Posterior vena cava (tissue), 2 donors: Measurements from ENCODE around the gene UPK3BL2. TPM values are rescaled to one million over a fixed set of nuclear protein-coding genes. Genes with fewer than 3 reads are reported as not detected.
"Not testable (repeated sequence)": the region's sequence is repeated elsewhere in the genome, so short reads cannot be mapped to it uniquely, and the experiment has no call there.

Experiments
- DNase-seq: peaks from one replicate; pipeline ENCODE4 v3.0.0-alpha.2; 2020; ENCODE audit warnings: low spot score
- intact Hi-C, 2 donors: fragments of 100-400 bp; cut with DNase I; formaldehyde crosslinking; loops; one replicate each; pipeline versions ENCODE4 v1.14.1 to v1.14.2; 2022 to 2023
- long read RNA-seq, 2 donors: library from polyadenylated mRNA; unstranded; transcript quantifications; one replicate each; pipeline ENCODE4 v2.0.0, GENCODE V29; 2020 to 2021
- total RNA-seq, 2 donors: library from RNA; stranded (reverse); fragmentation: NEBNext Ultra II Directional; extraction: Animal tissue kit (Norgen Biotek cat#: 25700); gene quantifications; one replicate each; pipeline ENCODE4 v1.2.1, GENCODE V29; 2021
- donor health status: DM: yes; HTN: yes; CAD: no.
- donor health status: DM: yes; HTN: yes; CAD: no.

UPK3BL2 gene, protein sequence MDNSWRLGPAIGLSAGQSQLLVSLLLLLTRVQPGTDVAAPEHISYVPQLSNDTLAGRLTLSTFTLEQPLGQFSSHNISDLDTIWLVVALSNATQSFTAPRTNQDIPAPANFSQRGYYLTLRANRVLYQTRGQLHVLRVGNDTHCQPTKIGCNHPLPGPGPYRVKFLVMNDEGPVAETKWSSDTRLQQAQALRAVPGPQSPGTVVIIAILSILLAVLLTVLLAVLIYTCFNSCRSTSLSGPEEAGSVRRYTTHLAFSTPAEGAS
- 10 to 100 TPM in 1 of 2 donors, 1 to 10 TPM in 1; 9.8 to 13.7 TPM for total RNA-seq
- long read RNA-seq, donor 1, result 0 reads
- long read RNA-seq, donor 2, partial matches to known transcripts, result 0 of 1 reads
- long read RNA-seq, donor 2, other reads (novel, unspliced or antisense), result 0 of 1 reads

DNA sequence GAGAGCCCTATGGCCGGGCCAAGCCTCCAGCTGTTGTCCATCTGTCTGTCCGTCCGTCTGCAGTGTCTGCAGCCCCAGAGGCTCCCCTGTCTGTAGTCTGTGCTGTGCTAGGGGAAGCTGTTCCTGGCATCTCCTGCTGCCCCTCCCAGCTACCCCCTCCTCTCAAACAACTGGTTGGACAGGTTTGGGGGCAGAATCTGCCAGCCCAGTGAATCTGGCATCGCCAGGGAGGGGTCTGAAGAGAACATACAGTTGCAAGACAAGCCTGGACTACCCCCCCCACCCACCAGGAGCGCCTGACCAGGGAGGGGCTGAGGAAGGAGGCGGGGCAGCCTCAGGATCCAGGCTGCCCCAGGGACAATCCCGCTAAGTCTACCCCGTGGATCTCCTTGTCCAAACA is at the start of gene UPK3BL2:
Gene UPK3BL2, minus strand, starts transcription at position 101 of the 400 bp plus-strand sequence. Its CDS starts 60 bp downstream, at position 41.
- intact Hi-C loops, DNase-seq: not testable (repeated sequence)

DNA sequence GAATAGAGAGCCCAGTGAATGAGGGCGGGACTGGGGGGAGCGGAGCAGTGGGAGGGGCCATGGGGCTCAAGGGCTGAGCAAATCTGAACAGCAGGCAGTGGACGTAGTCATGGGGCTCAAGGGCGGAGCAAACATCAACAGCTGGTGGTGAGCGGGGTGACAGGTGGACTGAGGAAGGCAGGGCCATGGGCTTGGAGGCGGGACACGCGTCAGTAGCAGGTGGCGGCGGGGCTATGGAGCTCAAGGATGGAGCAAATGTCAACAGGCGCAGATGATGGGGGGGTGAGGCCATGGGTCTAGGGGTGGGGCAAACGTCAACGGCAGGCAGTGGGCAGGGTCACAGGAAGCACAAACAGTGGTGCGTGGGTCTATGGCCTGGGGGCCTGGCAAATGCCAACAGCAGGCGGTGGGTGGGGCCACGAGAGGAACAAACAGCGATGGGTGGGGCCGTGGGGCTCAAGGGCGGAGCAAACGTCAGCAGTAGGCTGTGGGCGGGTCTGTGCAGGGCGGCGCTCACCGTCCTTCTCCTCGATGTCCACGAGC is 49.1 kb upstream of the UPK3BL2 start:
- intact Hi-C loops, result not testable (repeated sequence)
- peak; percentile 59 for DNase-seq

DNA sequence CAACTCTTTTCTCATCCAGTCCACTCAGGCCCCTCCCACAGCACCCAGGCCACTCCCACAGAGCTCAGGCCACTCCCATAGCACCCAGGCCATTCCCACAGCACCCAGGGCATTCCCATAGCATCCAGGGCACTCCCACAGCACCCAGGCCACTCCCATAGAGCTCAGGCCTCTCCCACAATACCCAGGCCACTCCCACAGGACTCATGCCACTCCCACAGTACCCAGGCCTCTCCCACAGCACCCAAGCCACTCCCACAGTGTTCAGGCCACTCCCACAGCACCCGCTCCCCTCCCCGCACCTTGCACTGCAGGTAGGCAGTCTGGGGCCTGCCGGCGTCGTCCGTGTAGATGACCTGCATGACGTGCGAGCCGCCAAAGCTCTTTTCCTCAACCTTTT is 46.4 kb upstream of the UPK3BL2 start:
- DNase-seq, intact Hi-C loops: not testable (repeated sequence)

DNA sequence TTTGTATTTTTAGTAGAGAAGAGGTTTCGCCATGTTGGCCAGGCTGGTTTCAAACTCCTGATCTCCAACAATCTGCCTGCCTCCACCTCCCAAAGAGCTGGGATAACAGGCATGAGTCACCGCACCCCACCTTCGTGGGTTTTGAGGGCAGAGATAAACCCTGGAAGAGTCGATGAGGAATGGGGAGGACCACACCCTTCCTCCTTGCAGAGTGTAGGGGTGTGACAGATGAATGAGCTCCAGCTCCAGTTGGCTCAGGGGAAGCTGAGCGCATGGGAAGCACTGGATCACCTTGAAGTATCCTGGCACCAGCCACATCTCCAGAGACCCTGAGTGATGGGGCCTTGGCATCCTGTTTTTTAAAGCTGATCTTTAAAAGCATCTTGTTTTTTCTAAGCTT is 40.0 kb upstream of the UPK3BL2 start:
- intact Hi-C loops, DNase-seq: not testable (repeated sequence)

DNA sequence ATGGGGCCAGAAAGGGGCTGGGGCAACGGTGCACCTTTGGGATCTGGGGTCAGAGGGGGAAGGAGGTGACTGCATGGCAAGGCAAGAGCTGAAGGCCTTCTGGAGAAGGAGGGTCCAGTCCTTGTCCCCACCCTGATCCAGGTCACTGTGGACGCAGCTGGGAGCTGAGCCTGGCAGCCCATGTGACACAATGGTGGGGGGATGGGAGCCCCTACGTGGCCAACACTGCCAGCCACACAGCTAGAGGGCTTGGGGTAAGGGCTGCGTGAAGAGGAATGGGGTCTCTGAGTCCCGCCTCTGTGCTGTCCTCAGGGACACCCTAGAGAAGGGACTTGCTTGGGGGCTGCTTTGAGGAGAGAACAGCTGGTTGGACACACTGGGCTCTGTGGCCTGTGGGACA is 38.2 kb upstream of the UPK3BL2 start:
- intact Hi-C loops, DNase-seq: not testable (repeated sequence)

DNA sequence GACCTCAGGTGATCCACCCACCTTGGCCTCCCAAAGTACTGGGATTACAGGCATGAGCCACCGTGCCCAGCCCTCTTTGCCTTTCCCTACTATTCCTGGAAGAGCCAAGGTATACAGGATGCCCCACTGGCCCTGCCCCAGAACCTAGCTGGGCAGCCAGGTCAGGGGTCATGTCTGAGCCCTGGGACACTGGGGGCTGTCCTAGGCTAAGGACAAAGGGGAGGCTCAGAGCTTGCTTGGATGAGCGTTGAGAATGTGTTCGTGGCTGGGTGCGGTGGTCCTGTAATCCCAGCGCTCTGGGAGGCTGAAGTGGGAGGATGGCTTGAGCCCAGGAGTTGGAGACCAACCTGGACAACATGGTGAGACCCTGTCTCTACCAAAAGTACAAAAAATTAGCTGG is 35.0 kb upstream of the UPK3BL2 start:
- DNase-seq, result peak; percentile 70
- intact Hi-C loops, result not testable (repeated sequence)

DNA sequence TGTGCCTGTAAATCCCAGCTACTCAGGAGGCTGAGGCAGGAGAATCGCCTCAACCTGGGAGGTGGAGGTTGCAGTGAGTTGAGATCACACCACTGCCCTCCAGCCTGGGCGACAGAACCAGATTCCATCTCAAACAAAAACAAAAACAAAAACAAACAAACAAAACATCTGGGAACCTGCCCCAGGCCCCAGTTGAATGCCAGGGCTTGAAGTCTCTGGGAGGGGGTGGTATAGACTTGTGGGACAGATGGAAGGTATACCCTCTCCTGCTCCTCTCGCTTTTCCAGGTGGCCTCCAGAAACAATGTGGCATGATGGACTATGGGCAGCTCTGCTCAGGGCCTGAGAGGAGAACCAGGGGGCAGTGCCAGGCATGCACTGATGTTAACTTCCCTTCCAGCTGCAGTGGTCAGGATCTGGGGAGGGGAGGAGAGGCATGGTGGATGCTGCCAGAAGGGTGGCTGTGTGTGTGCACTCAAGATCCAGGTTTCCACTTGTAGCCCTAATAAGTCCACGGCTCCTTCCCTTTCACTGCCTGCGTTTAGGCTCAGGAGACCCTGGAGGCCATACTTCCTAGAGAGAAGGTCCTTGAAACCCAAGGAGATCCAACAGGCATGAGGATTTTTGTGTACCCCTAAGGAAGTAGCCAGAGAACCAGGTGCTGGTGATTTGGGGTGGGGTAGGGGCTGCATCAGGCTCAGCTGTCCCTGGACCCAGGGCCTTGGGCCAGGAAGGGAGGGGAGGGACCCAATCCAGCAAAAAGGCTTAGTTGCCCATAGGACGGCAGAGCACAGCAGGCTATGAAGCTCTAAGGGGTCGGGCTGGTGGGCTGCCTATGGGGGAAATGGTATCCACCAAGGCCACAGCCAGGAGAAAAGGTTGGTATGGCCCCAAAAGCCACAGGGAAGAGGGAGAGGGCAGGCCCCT is 34.1 kb upstream of the UPK3BL2 start:
- intact Hi-C loops, result not testable (repeated sequence)
- DNase-seq, result peak; percentile 69

DNA sequence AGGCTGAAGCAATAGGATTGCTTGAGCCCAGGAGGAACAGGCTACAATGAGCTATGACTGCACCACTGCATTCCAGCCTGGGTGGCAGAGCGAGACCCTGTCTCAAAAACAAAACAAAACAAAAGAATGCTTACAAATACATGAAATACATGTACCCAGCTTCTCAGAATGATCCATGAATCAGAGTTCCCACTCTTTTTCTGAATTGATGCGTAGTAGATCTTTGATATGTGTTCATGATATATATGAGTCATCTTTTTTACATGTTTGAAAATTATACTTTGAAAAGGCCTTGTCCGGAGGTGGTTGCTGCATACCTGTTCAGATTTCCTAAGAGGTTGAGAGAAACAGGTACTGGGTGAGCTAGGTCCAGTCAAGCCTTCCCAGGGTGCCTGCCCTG is 32.9 kb upstream of the UPK3BL2 start:
- DNase-seq, intact Hi-C loops: not testable (repeated sequence)

DNA sequence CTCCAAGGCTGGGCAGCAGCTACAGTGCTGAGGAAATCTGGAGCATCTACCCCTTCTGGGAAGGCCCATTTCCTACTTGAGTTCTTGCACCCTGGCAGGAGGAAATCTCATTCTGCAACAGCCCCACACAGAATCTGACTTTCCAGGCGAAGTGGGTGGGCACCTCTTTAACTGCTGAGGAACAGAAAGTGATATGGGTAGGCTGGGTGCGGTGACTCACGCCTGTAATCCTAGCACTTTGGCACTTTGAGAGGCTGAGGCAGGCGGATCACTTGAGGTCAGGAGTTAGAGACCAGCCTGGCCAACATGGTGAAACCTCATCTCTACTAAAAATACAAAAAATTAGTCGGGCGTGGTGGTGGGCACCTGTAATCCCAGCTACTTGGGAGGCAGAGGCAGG is 31.1 kb upstream of the UPK3BL2 start:
- intact Hi-C loops, DNase-seq: not testable (repeated sequence)

DNA sequence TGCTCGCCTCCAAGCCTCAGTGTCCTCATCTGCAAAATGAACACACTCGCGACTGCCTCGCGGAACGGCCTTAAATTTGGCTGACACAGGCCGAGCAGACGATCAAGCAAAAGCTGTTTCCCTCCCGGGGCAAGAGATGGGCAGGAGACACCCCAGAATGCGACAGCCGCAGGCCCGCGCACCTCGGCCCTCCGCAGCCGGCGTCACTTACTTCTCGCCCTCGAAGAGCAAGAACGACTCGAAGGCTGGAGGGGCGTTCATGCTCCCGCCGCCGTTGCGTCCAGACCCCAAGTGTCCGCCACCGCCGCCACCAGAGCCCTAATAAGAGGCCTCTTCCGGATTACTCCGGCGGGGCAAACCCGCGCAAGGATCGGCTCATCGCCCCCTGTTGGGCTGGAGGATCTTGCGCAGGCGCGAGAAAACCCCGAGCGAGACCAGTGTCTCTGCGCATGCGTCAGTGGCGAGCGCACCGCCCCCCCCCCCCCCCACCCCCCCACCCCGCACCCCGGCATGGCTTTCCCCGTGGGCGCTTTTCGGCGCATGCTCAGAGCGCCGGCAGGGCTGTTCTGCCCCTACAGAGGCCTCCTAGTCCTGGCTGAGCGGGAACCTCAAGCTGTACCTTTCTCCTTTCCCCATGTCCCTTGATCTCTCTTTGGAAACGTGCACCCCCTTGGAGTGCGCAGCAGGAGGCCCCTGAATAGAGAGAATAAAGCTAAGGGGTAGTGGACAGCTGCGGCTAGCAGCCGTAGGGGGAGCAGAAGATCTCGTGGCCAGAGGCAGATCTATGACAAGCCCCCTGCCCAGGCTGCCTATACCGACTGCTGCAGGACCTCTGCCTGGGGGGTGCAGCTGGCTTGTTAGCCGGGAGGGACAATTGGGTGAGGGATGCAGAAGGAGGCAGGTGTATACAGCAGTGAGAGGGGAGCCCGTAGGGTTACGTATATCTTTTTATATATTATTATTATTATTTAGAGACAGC is 29.1 kb upstream of the UPK3BL2 start, which contains the start of gene POLR2J3:
Gene POLR2J3, minus strand, starts transcription at position 323 of the 979 bp plus-strand sequence. Its CDS starts 62 bp downstream, at position 261.
- intact Hi-C loops, result not testable (repeated sequence)
- peak; percentile 99 for DNase-seq

DNA sequence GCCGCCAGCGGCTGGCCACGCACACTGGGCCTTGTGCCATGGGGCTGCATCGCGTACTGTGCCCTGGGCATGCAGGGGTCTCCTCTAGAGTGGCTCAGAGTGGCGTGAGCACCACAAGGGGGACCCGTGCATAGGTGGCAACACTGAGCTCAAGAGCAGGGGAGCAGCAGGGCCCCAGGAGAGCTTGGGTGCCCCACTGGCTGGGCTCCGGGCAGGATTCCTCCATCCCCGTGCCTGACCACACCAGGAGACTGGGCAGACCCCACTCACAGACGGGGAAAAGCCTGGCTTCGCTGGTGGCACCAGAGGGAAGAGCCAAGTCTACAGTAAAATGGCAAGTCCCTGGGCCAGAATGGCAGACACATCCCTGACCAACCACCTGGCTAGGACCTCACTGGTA is 25.1 kb upstream of the UPK3BL2 start:
- intact Hi-C loops, result not testable (repeated sequence)
- DNase-seq, result peak; percentile 50

DNA sequence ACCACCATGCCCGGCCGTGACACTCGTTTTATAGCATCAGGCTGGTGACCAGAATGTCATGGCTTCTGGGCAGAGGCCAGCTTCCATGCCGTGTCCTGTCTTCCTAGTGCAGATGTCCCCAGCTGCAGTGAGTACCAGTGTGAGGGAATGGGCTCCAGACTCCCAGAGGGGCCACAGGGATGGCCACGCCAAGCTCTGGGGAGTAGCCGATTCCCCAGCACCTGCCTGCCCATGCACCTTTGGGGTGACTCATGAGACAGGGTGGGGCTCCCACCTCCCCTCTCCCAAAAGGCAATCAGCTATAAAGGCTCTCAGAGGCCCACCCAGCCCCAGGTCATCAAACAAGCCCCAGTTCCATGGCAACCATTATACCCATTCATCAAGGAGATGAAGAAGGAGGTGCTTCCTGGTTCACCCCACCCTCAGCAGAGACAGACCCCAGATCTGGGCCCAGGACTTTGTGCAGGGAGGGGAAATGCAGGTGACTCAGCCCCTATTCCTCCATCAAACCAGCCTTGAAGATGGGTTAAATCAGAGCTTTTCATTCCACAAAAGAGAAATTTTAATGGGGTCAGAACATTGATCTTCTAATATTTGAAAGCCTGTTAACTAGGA is 7.4 kb upstream of the UPK3BL2 start, which contains the start of gene SPDYE2:
Gene SPDYE2, plus strand, starts transcription at position 419 of the 615 bp plus-strand sequence. CDS start 2,030 bp downstream, outside the sequence.
- intact Hi-C loops, DNase-seq: not testable (repeated sequence)

DNA sequence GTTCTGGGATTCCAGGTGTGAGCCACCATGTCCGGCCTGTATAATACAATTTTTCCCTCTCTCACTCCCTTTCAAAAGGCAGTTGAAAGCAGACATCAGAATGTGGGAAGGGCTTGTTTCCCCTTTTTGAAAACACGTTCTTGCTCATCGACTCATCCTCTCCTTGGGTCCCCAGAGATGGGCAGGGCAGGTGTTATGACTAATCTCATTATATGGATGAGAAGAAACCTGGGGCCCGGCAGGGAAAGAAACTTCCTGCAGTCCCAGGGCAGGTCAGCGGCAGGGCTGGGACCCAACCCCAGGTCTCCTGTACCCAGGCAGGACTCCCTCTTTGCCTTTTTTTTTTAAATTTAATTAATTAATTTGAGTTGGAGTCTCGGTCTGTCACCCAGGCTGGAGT is 2.9 kb upstream of the UPK3BL2 start:
- DNase-seq, result peak; percentile 50

DNA sequence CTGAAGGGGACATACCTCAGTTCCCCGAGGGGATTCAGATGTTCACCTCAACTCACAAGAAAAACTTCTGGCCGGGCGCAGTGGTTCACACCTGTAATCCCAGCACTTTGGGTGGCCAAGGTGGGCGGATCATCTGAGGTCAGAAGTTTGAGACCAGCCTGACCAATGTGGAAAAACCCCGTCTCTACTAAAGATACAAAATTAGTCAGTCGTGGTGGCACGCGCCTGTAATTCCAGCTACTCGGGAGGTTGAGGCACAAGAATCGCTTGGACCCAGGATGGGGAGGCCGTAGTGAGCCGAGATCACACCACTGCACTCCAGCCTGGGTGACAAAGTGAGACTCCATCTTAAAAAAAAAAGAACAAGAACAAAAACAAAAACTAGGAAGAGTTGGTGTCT is 1.8 kb upstream of the UPK3BL2 start:
- DNase-seq, intact Hi-C loops: not testable (repeated sequence)

More for the DNA sequence above, 2.9 kb upstream of the UPK3BL2 start:
- intact Hi-C loops, result not testable (repeated sequence)

DNA sequence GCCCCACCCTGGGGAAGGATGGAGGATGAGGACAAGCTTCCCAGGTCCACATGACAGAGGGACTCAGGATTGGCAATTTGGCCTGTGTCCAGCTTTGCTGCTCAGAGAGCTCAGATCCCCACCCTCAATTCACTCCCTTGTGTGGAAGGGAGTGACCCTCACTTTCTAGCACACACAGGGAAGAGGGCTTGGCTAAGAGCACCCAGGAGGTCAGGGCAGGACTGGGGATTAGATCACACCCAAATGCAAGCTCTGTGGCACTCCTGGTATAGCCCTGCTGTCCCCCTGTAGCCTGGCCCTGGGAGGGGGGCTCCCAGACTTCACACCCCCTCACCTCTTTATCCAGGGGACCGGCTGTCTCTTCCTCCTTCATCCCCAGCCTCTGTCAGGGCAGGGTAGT is 876 bp upstream of the UPK3BL2 start:
- intact Hi-C loops, DNase-seq: not testable (repeated sequence)

DNA sequence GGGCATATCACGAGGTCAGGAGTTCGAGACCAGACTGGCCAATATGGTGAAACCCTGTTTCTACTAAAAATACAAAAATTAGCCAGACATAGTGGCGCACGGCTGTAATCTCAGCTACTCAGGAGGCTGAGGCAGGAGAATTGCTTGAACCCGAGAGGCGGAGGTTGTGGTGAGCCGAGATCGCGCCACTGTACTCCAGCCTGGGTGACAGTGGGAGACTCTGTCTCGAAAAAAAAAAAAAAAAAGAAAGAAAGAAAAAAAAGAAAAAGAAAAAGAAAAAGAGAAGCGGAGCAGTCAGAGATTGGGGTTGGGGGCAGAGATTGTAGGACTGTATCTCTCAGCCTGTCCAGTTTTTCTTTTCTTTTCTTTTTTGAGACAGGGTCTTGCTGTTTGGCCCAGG is 725 bp downstream of the UPK3BL2 start:
- DNase-seq, result peak; percentile 72
- intact Hi-C loops, result not testable (repeated sequence)

DNA sequence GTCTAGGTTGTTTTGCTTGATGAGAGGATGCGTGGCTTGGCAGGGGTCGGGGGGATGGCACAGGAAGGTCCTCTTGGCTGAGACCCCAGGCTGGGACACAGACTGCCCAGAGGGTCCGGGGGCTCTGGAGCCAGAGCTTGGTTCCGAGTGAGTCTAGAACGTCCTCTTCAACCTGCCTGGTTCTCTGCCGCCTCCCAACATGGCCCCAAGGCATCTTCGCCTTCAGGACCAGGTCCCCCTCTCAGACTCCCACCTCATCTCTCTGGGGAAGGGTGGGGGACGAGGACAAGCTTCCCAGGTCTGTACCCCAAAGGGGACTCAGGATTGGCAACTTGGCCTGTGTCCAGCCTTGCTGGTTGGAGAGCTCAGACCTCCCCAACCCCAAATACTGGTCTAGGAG is 1.4 kb downstream of the UPK3BL2 start:
- intact Hi-C loops, DNase-seq: not testable (repeated sequence)

DNA sequence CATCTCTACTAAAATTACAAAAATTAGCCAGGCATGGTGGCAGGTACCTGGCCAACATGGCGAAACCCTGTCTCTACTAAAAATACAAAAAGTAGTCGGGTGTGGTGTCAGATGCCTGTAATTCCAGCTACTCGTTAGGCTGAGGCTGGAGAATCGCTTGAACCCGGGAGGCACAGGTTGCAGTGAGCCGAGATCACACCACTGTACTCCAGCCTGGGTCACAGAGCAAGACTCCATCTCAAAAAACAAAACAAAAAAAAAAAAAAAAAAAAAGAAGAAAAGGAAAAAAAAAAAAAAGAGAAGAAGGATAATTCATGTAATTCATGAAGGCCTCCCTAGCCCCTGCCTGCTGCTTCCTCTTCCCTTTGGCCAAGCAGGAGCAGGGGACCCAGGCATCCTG is 2.9 kb downstream of the UPK3BL2 start:
- intact Hi-C loops, result not testable (repeated sequence)
- peak; percentile 51 for DNase-seq
